Astrocyte (in vitro differentiated cells and primary cell): ENCODE measurements around the gene SPNS2. TPM values are rescaled to one million over a fixed set of nuclear protein-coding genes. Genes with fewer than 3 reads are reported as not detected.

Source experiments
- DNase-seq: peaks from one replicate; pipeline ENCODE4 v3.0.0-alpha.2; 2010; ENCODE audit warnings: low read depth
- FAIRE-seq: peaks from 2 replicates; lab custom pipeline; 2011; peaks lifted over from hg19 to GRCh38; lab: Jason Lieb, UNC
- H2AFZ ChIP-seq: 2 replicates; pipeline ENCODE4 v1.6.0; 2012; ENCODE audit warnings: low read depth, low read length, inconsistent platforms
- H3K27ac ChIP-seq: 2 replicates; pipeline ENCODE4 v1.5.1; 2011; ENCODE audit warnings: low read depth, low read length, inconsistent platforms
- H3K27me3 ChIP-seq: 2 replicates; pipeline ENCODE4 v1.6.0; 2011; ENCODE audit warnings: low read length, inconsistent platforms; ENCODE audit not compliant: insufficient read depth
- H3K36me3 ChIP-seq: 2 replicates; pipeline ENCODE4 v1.5.1; 2011; ENCODE audit warnings: low read length, inconsistent platforms; ENCODE audit not compliant: insufficient read depth
- H3K4me1 ChIP-seq: 2 replicates; pipeline ENCODE4 v1.5.1; 2011; ENCODE audit warnings: low read length, inconsistent platforms; ENCODE audit not compliant: insufficient read depth
- H3K4me2 ChIP-seq: 2 replicates; pipeline ENCODE4 v1.6.0; 2012; ENCODE audit warnings: low read length, inconsistent platforms
- H3K4me3 ChIP-seq: 2 replicates; pipeline ENCODE4 v1.5.1; 2011; ENCODE audit warnings: low read depth, mild to moderate bottlenecking, low read length, inconsistent platforms; ENCODE audit not compliant: insufficient read depth
- H3K79me2 ChIP-seq: 2 replicates; pipeline ENCODE4 v1.6.0; 2012; ENCODE audit warnings: mild to moderate bottlenecking, low read length, inconsistent platforms; ENCODE audit not compliant: insufficient read depth
- H3K9ac ChIP-seq: 2 replicates; pipeline ENCODE4 v1.6.0; 2012; ENCODE audit warnings: mild to moderate bottlenecking, low read length, inconsistent platforms
- H3K9me3 ChIP-seq: 2 replicates; pipeline ENCODE4 v1.5.1; 2012; ENCODE audit warnings: low read depth, mild to moderate bottlenecking, low read length, inconsistent platforms; ENCODE audit not compliant: insufficient read depth
- H4K20me1 ChIP-seq: 2 replicates; pipeline ENCODE4 v1.6.0; 2012; ENCODE audit warnings: low read length, inconsistent platforms; ENCODE audit not compliant: insufficient read depth
- H3K27ac Mint-ChIP-seq: one replicate; pipeline ENCODE4 v1.8.0; 2021; ENCODE audit warnings: mild to moderate bottlenecking, mixed read lengths; ENCODE audit not compliant: unreplicated experiment
- H3K27me3 Mint-ChIP-seq: one replicate; pipeline ENCODE4 v1.8.0; 2021; ENCODE audit warnings: low read depth, mixed read lengths; ENCODE audit not compliant: unreplicated experiment
- H3K36me3 Mint-ChIP-seq: one replicate; pipeline ENCODE4 v1.8.0; 2021; ENCODE audit warnings: low read depth, mixed read lengths; ENCODE audit not compliant: unreplicated experiment
- H3K4me1 Mint-ChIP-seq: one replicate; pipeline ENCODE4 v1.8.0; 2021; ENCODE audit warnings: low read depth, mixed read lengths; ENCODE audit not compliant: unreplicated experiment
- H3K4me3 Mint-ChIP-seq: one replicate; pipeline ENCODE4 v1.8.0; 2021; ENCODE audit warnings: mild to moderate bottlenecking, moderate library complexity, mixed read lengths; ENCODE audit not compliant: unreplicated experiment
- H3K9me3 Mint-ChIP-seq: one replicate; pipeline ENCODE4 v1.8.0; 2021; ENCODE audit warnings: mild to moderate bottlenecking, mixed read lengths; ENCODE audit not compliant: unreplicated experiment
- CTCF ChIP-seq: IDR thresholded peaks from 2 replicates; pipeline ENCODE4 v1.5.1; 2011; ENCODE audit warnings: low read depth, mild to moderate bottlenecking, inconsistent platforms, low read length, moderate library complexity; ENCODE audit not compliant: insufficient read depth
- EZH2 ChIP-seq: IDR thresholded peaks from 2 replicates; pipeline ENCODE4 v1.6.1; 2012; ENCODE audit warnings: mild to moderate bottlenecking, low read length, inconsistent platforms; ENCODE audit not compliant: insufficient read depth
- total RNA-seq: library from RNA; stranded (reverse); gene quantifications from 2 replicates; pipeline ENCODE4 v1.2.1, GENCODE V29; 2021

The SPNS2 gene
- total RNA-seq, 1 donor from 2014 or later: 4.3 TPM

- Histone ChIP-seq H2AFZ (no peak overlapping the region), H3K36me3 (peaks cover 10% of the 10 kb centered on the region), H3K9me3 (no peaks in the 10 kb centered on the region), H3K4me2 (no peak overlapping the region), H3K79me2 (no peaks in the 10 kb centered on the region), H3K9ac (no peak overlapping the region), H3K4me3 (no peak overlapping the region), H4K20me1 (peaks cover 39% of the 10 kb centered on the region), H3K27ac (no peak overlapping the region), H3K27me3 (no peaks in the 10 kb centered on the region), H3K4me1 (peaks cover 4% of the 10 kb centered on the region)
- FAIRE-seq (no peak), DNase-seq (no peak)
- H3K27me3 Mint-ChIP-seq: no peaks in the 10 kb centered on the region
- H3K9me3 Mint-ChIP-seq: no peaks in the 10 kb centered on the region
- peaks cover 3% of the 10 kb centered on the region for H3K36me3 Mint-ChIP-seq
- no peak overlapping the region for H3K27ac Mint-ChIP-seq
- no peak for TF ChIP-seq CTCF
- TF ChIP-seq EZH2: no peak
- H3K4me3 Mint-ChIP-seq: no peak overlapping the region
- peaks cover 2% of the 10 kb centered on the region for H3K4me1 Mint-ChIP-seq
Measured at GRCh38 chr17:4545217-4545951, 46.7 kb downstream of the SPNS2 start.

- Mint-ChIP-seq H3K36me3 (peaks cover 12% of the 10 kb centered on the region), H3K4me1 (peaks cover 2% of the 10 kb centered on the region), H3K4me3 (no peak overlapping the region), H3K27me3 (no peaks in the 10 kb centered on the region), H3K27ac (no peak overlapping the region), H3K9me3 (no peaks in the 10 kb centered on the region)
- H3K4me1 ChIP-seq: peaks cover 4% of the 10 kb centered on the region
- H3K27ac ChIP-seq: no peak overlapping the region
- no peaks in the 10 kb centered on the region for H3K9me3 ChIP-seq
- H3K27me3 ChIP-seq: no peaks in the 10 kb centered on the region
- H3K4me3 ChIP-seq: no peak overlapping the region
- H4K20me1 ChIP-seq: peaks cover 47% of the 10 kb centered on the region
- TF ChIP-seq CTCF (no peak), EZH2 (no peak)
- DNase-seq (no peak), FAIRE-seq (no peak)
- H3K79me2 ChIP-seq: peaks cover 10% of the 10 kb centered on the region
- H3K36me3 ChIP-seq: peaks cover 18% of the 10 kb centered on the region
- H2AFZ ChIP-seq: no peak overlapping the region
- H3K9ac ChIP-seq: no peak overlapping the region
- H3K4me2 ChIP-seq: no peak overlapping the region
Measured at GRCh38 chr17:4547118-4547906, 48.6 kb downstream of the SPNS2 start.
